Left lung (tissue), 10 donors: ENCODE results near the gene OSBPL3. TPM values are rescaled to one million over a fixed set of nuclear protein-coding genes. Genes with fewer than 3 reads are reported as not detected.

Experiments
- ATAC-seq: fragments of 200-7000 bp; cut with Tn5 transposase; one replicate; pipeline ENCODE4 v1.9.1; 2020; ENCODE audit warnings: moderate library complexity
- DNase-seq, 4 donors: peaks; one replicate each; pipeline ENCODE4 v3.0.0-alpha.2; 2013 to 2020
- H3K27ac ChIP-seq, 2 donors: fragments of 200-600 bp; sonication (generic) in 1 of 2; one replicate each; pipeline versions ENCODE4 v1.5.0 to v1.8.0; 2020 to 2021
- H3K27me3 ChIP-seq, 2 donors: fragments of 200-600 bp; sonication (generic) in 1 of 2; one replicate each; pipeline versions ENCODE4 v1.5.0 to v1.8.0; 2020 to 2021
- H3K36me3 ChIP-seq, 2 donors: fragments of 200-600 bp; sonication (generic) in 1 of 2; one replicate each; pipeline versions ENCODE4 v1.5.0 to v1.8.0; 2020 to 2021
- H3K4me1 ChIP-seq, 2 donors: fragments of 200-600 bp; one replicate each; pipeline ENCODE4 v1.8.0; 2021
- H3K4me3 ChIP-seq, 2 donors: fragments of 200-600 bp; sonication (generic) in 1 of 2; one replicate each; pipeline versions ENCODE4 v1.5.0 to v1.8.0; 2020 to 2021; ENCODE audit warnings: mild to moderate bottlenecking in 1 of 2
- H3K9me3 ChIP-seq, 2 donors: fragments of 200-600 bp; sonication (generic) in 1 of 2; one replicate each; pipeline versions ENCODE4 v1.5.0 to v1.8.0; 2020 to 2021
- CTCF ChIP-seq, 2 donors: fragments of 200-600 bp; sonication (generic) in 1 of 2; IDR thresholded peaks; one replicate each; pipeline versions ENCODE4 v1.5.0 to v1.8.0; 2021; ENCODE audit warnings: antibody characterized with exemption in 2 of 2
- intact Hi-C, 2 donors: fragments of 100-400 bp; cut with DNase I; formaldehyde crosslinking; loops; one replicate each; pipeline versions ENCODE4 v1.11.2 to v1.14.2; 2022
- polyA plus RNA-seq, 6 donors: library from polyadenylated mRNA; unstranded; fragments of 120-200 nt; gene quantifications; one replicate each; pipeline ENCODE4 v1.2.1, GENCODE V29; 2013; ENCODE audit not compliant: insufficient read length in 6 of 6
- total RNA-seq, 2 donors: library from RNA; stranded (reverse); fragmentation: NEBNext Ultra II Directional; extraction: Animal tissue kit (Norgen Biotek cat#: 25700); gene quantifications; one replicate each; pipeline ENCODE4 v1.2.1, GENCODE V29; 2021
- donor health status: DM: no; HTN: yes; CAD: no.
- donor health status: DM: no; HTN: no; CAD: no.

The OSBPL3 gene
- total and polyA plus RNA-seq, 8 donors = 2.3 to 30.5 (median 3.3) TPM

- Histone ChIP-seq H3K4me3 (no peak overlapping the region), H3K27ac (no peak overlapping the region), H3K9me3 (no peaks in the 10 kb centered on the region), H3K27me3 (no peaks in the 10 kb centered on the region), H3K4me1 (no peaks in the 10 kb centered on the region), H3K36me3 (no peaks in the 10 kb centered on the region)
- intact Hi-C loops = no loop called here
- no peak for TF ChIP-seq CTCF (IDR thresholded peaks at IDR 0.05)
- no peak for ATAC-seq
- DNase-seq = no peak
These were observed 47.6 kb downstream of the OSBPL3 start for GRCh38 chr7:24932389-24932788.

GRCh38 chr7:24931844-24932243 is 48.1 kb downstream of the OSBPL3 start:
- DNase-seq (no peak), ATAC-seq (no peak)
- intact Hi-C loops = no loop called here
- H3K36me3 ChIP-seq = no peaks in the 10 kb centered on the region
- TF ChIP-seq CTCF (IDR thresholded peaks at IDR 0.05) = no peak
- no peaks in the 10 kb centered on the region for H3K27me3 ChIP-seq
- H3K4me1 ChIP-seq = no peaks in the 10 kb centered on the region
- H3K27ac ChIP-seq = no peak overlapping the region
- no peak overlapping the region for H3K4me3 ChIP-seq
- no peaks in the 10 kb centered on the region for H3K9me3 ChIP-seq

- Histone ChIP-seq H3K4me1 (no peaks in the 10 kb centered on the region), H3K36me3 (no peaks in the 10 kb centered on the region), H3K27me3 (no peaks in the 10 kb centered on the region), H3K27ac (no peak overlapping the region), H3K4me3 (no peak overlapping the region), H3K9me3 (no peaks in the 10 kb centered on the region)
- no peak for TF ChIP-seq CTCF (IDR thresholded peaks at IDR 0.05)
- ATAC-seq (no peak), DNase-seq (no peak)
- intact Hi-C loops = no loop called here
These were observed 49.1 kb downstream of the OSBPL3 start for GRCh38 chr7:24930856-24931255.

- intact Hi-C loops = no loop called here
- Histone ChIP-seq H3K36me3 (no peaks in the 10 kb centered on the region), H3K4me1 (peaks cover 0 to 4% of the 10 kb centered on the region in 2 donors), H3K27ac (no peak overlapping the region), H3K4me3 (no peak overlapping the region), H3K9me3 (no peaks in the 10 kb centered on the region), H3K27me3 (no peaks in the 10 kb centered on the region)
- DNase-seq (no peak), ATAC-seq (no peak)
- TF ChIP-seq CTCF (IDR thresholded peaks at IDR 0.05) = no peak
These were observed 53.1 kb downstream of the OSBPL3 start for GRCh38 chr7:24926623-24927524.

GRCh38 chr7:24924375-24924774 is 55.6 kb downstream of the OSBPL3 start:
- intact Hi-C loops = no loop called here
- Histone ChIP-seq H3K27me3 (no peaks in the 10 kb centered on the region), H3K4me1 (peaks cover 6 to 7% of the 10 kb centered on the region in 2 donors), H3K9me3 (no peaks in the 10 kb centered on the region), H3K4me3 (no peak overlapping the region), H3K36me3 (no peaks in the 10 kb centered on the region), H3K27ac (no peak overlapping the region)
- TF ChIP-seq CTCF (IDR thresholded peaks at IDR 0.05) = no peak
- peak; percentile 80 for ATAC-seq
- DNase-seq = peak in 1 of 4 donors; percentile 26
